WERI-Rb-1 (cell line): ENCODE results near the gene HECTD4.

Experiments used
- DNase-seq: peaks from one replicate; pipeline ENCODE4 v3.0.0-alpha.2; 2020
- H3K27ac ChIP-seq: fragments of 250-450 bp; sonication (Bioruptor Pico); 2 replicates; pipeline ENCODE4 v1.5.1; 2020; ENCODE audit warnings: mild to moderate bottlenecking, moderate library complexity
- H3K27me3 ChIP-seq: fragments of 250-450 bp; sonication (Bioruptor Pico); 2 replicates; pipeline ENCODE4 v1.5.1; 2021; ENCODE audit warnings: mild to moderate bottlenecking, low read depth, moderate library complexity; ENCODE audit not compliant: insufficient read depth, severe bottlenecking
- H3K36me3 ChIP-seq: fragments of 250-450 bp; sonication (Bioruptor Pico); 2 replicates; pipeline ENCODE4 v1.5.1; 2020; ENCODE audit warnings: mild to moderate bottlenecking, moderate library complexity
- H3K4me3 ChIP-seq: 2 replicates; pipeline ENCODE4 v1.5.1; 2011; ENCODE audit warnings: low read depth, mild to moderate bottlenecking, control low read depth, low read length
- H3K9me3 ChIP-seq: fragments of 250-450 bp; sonication (Bioruptor Pico); 2 replicates; pipeline ENCODE4 v1.5.1; 2021; ENCODE audit warnings: mild to moderate bottlenecking, moderate library complexity; ENCODE audit not compliant: severe bottlenecking
- CTCF ChIP-seq: IDR thresholded peaks from 2 replicates; pipeline ENCODE4 v1.5.1; 2011; ENCODE audit warnings: low read depth, mild to moderate bottlenecking, control low read depth, inconsistent platforms, low read length

HECTD4 gene

GRCh38 chr12:112243255-112244110 is 138.7 kb downstream of the HECTD4 start:
- DNase-seq, result no peak
- no peak overlapping the region for H3K4me3 ChIP-seq
- H3K9me3 ChIP-seq, result no peaks in the 10 kb centered on the region
- no peak overlapping the region for H3K27ac ChIP-seq
- peaks cover 57% of the 10 kb centered on the region for H3K36me3 ChIP-seq
- no peak for TF ChIP-seq CTCF
- no peaks in the 10 kb centered on the region for H3K27me3 ChIP-seq

- peaks cover 64% of the 10 kb centered on the region for H3K36me3 ChIP-seq
- TF ChIP-seq CTCF, result no peak
These were observed 141.1 kb downstream of the HECTD4 start for GRCh38 chr12:112241176-112241575.

GRCh38 chr12:112239881-112240280 is 142.3 kb downstream of the HECTD4 start:
- Histone ChIP-seq H3K9me3 (no peaks in the 10 kb centered on the region), H3K27me3 (no peaks in the 10 kb centered on the region), H3K36me3 (peaks cover 65% of the 10 kb centered on the region), H3K27ac (no peak overlapping the region), H3K4me3 (no peak overlapping the region)
- TF ChIP-seq CTCF, result no peak
- no peak for DNase-seq

More at GRCh38 chr12:112241176-112241575, 141.1 kb downstream of the HECTD4 start:
- no peak for DNase-seq
- no peaks in the 10 kb centered on the region for H3K9me3 ChIP-seq
- H3K27me3 ChIP-seq, result no peaks in the 10 kb centered on the region
- H3K4me3 ChIP-seq, result no peak overlapping the region
- H3K27ac ChIP-seq, result no peak overlapping the region

GRCh38 chr12:112239020-112239419 is 143.2 kb downstream of the HECTD4 start:
- no peak for TF ChIP-seq CTCF
- peaks cover 67% of the 10 kb centered on the region for H3K36me3 ChIP-seq
- H3K27me3 ChIP-seq, result no peaks in the 10 kb centered on the region
- H3K9me3 ChIP-seq, result no peaks in the 10 kb centered on the region
- no peak overlapping the region for H3K27ac ChIP-seq
- no peak for DNase-seq
- no peak overlapping the region for H3K4me3 ChIP-seq

GRCh38 chr12:112238441-112238840 is 143.8 kb downstream of the HECTD4 start:
- no peak for DNase-seq
- no peak for TF ChIP-seq CTCF
- Histone ChIP-seq H3K9me3 (no peaks in the 10 kb centered on the region), H3K27ac (no peak overlapping the region), H3K4me3 (no peak overlapping the region), H3K27me3 (no peaks in the 10 kb centered on the region), H3K36me3 (peaks cover 66% of the 10 kb centered on the region)
